Sigmoid colon (tissue), 4 donors: ENCODE data around the gene SERP2.

Source experiments
- CTCF ChIP-seq, 4 experiments: fragments of 450-650 bp in 3 of 4; fragments of 200-600 bp in 1 of 4; IDR thresholded peaks; one replicate each; pipeline ENCODE4 v1.5.1; 2016 to 2019; ENCODE audit warnings: antibody characterized with exemption in 4 of 4, mild to moderate bottlenecking in 3 of 4, moderate library complexity in 2 of 4
- EP300 ChIP-seq, 4 donors: sonication (generic); formaldehyde crosslinking; IDR thresholded peaks; one replicate each; pipeline ENCODE4 v1.6.1; 2017; ENCODE audit warnings: antibody characterized with exemption in 4 of 4
- POLR2A ChIP-seq, 2 donors: fragments of 450-650 bp; IDR thresholded peaks; one replicate each; pipeline ENCODE4 v1.6.1; 2016; ENCODE audit warnings: antibody characterized with exemption in 2 of 2, mild to moderate bottlenecking in 2 of 2, moderate library complexity in 2 of 2
- POLR2AphosphoS5 ChIP-seq, 4 donors: sonication (generic); formaldehyde crosslinking; IDR thresholded peaks; one replicate each; pipeline ENCODE4 v1.6.1; 2017; ENCODE audit warnings: antibody characterized with exemption in 4 of 4

DNA sequence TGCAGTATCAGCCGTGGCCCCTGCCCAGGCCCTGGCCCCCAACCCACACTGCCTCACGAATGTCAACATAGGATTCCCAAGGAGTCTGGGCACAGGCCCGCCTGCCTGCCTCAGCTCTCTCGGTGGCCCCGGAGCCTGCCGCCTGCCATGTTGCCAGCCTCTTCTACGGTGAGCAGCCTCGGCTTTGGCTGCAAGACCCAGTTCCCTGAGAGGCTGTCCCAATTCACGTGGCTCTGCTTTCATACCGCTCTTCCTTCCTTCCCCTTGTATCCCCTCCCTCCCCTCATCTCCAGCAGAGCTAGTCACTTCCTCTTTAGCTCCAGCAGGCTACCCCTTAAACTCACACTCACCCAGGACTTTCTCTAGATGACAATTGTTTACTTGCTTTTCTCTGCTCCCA, 42.7 kb downstream of the SERP2 start:
- no peak for TF ChIP-seq POLR2A (IDR thresholded peaks at IDR 0.05)
- TF ChIP-seq EP300 (IDR thresholded peaks at IDR 0.05): no peak
- TF ChIP-seq CTCF (IDR thresholded peaks at IDR 0.05): no peak
- TF ChIP-seq POLR2AphosphoS5 (IDR thresholded peaks at IDR 0.05): no peak
